VCaP (cell line): ENCODE measurements around the gene BMP7.

ENCODE experiments used
- H3K27ac ChIP-seq: fragments of 450-650 bp; 2 replicates; pipeline ENCODE4 v1.5.1; 2017
- TF ChIP-seq, protein P1 (sequence below): fragments of 450-650 bp; conservative IDR thresholded peaks from 2 replicates; pipeline ENCODE4 v1.5.1; 2017; ENCODE audit warnings: mild to moderate bottlenecking, moderate library complexity

The BMP7 gene

DNA sequence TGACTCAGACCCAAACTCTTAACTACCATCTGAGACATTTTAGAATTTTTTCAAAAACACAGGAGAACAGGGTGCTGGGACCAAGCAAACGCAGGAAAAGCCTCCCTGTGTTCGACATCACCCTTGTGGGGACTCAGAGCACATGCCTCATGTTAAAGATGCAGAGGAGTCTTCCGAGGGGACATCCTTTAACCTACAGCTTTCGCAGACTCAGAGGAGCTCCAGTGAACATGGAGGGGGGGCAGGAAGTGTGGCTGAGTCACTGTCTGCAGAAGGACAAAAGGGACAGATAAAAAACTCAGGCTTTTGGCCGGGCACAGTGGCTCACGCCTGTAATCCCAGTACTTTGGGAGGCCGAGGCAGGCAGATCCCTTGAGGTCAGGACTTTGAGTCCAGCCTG is 15.1 kb downstream of the BMP7 start:
- TF ChIP-seq, protein P1, sequence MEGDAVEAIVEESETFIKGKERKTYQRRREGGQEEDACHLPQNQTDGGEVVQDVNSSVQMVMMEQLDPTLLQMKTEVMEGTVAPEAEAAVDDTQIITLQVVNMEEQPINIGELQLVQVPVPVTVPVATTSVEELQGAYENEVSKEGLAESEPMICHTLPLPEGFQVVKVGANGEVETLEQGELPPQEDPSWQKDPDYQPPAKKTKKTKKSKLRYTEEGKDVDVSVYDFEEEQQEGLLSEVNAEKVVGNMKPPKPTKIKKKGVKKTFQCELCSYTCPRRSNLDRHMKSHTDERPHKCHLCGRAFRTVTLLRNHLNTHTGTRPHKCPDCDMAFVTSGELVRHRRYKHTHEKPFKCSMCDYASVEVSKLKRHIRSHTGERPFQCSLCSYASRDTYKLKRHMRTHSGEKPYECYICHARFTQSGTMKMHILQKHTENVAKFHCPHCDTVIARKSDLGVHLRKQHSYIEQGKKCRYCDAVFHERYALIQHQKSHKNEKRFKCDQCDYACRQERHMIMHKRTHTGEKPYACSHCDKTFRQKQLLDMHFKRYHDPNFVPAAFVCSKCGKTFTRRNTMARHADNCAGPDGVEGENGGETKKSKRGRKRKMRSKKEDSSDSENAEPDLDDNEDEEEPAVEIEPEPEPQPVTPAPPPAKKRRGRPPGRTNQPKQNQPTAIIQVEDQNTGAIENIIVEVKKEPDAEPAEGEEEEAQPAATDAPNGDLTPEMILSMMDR: no peak
- H3K27ac ChIP-seq: peak overlapping the region; percentile 75

DNA sequence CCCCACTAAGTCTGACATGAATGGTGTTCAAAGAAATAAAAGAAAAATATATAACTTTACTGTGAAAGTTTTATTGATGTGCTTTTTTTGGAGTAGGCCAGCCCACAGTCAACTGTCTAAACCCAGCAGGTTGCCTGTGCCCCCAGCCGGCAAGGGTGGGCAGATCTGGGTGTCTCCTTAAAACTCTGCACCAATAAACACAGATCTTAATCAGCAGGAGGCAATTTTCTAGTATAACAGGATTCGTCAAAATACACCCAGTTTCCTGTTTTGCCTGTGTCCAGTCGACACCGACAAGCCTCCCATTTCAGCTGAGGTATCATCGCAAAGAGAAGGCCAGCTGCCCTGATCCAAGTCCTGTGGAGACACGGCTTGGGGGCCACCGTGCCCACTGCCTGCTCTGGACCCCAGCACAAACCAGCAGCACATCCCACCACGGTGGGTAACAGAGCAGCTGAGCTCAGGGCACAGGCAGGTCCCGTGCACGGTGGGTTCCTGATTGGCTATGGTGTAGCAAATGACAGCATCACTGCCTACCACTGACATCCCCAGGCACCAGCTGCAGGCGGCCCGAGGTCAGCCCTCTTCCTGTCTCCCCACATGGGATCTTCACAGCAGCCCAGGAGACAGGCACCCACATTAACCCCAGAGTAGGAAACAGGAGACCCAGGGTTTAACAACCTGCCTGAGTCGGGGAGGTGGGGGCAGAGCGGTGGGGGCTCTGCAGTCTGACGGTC is 15.7 kb downstream of the BMP7 start:
- H3K27ac ChIP-seq: peak overlapping the region; percentile 75

DNA sequence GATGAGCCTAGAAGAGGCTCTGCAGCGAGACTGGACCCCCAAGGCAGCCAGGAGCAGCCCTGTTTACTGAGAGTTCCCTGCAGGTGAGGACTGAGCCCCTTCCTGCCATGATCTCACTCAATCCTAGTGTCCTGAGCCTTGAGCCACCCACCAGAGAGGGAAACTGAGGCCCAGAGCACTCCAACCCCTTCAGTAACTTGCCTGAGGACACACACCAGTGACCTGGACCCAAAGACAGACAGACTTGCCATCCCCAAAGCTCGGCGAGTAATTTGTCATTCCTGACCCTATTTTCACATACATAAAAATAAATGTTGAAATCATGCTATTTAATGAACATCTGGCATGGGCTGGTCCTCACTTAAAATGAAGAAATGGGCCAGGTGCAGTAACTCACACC is 16.7 kb downstream of the BMP7 start:
- TF ChIP-seq, protein P1: no peak
- no peak overlapping the region for H3K27ac ChIP-seq

More for the DNA sequence above, 15.7 kb downstream of the BMP7 start:
- TF ChIP-seq, protein P1: no peak

DNA sequence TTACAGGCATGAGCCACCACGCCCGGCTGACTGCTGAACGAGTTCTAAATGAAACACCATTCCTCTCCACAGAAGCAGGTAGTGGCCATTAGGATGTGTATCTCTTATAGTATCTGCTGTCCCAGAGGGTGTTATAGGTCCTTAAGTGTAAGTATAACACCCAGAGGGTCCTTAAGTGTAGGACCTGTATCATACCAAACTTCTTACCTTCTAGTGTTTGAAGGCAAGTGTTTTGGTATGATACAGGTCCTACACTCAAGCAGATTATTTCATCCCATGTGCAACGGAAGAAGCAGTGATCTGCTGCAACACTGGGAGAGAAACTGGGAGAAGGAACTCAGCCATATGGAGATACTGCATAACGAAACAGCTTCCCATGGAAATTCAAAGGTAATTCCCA is 17.4 kb downstream of the BMP7 start:
- TF ChIP-seq, protein P1: no peak
- no peak overlapping the region; the same call in 1 of the 2 replicates for H3K27ac ChIP-seq

DNA sequence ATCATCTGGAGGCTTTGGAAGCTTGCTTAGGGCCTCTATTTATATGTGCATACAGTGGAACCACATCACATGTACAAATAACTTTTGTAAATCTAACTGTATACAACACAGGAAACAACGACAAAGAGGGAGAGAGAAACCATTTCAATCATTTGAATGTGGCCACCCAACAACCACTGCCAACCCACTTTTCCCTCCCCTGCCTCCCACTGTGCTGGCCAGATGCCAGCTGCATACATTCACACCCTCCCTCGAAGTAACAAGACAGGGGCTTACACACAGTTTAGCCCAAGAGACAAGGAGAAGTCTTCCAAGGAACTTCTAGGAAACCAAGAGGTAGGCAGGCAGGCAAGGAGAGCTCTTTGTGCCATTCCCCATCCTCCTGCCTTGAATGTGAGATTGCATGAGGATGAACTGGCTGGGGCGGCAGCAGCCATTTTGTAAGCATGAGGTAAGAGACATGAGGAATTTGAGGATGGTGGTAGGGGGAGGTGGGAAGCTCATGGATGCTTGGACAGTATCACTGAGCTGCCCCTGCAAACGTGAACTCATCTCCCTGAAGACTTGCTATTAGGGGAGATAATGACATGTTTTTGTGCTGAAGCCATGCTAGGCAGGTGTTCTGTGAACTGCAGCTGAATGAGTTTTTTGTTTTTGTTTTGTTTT is 18.2 kb downstream of the BMP7 start:
- H3K27ac ChIP-seq: peak overlapping the region; percentile 45
- TF ChIP-seq, protein P1: no peak

DNA sequence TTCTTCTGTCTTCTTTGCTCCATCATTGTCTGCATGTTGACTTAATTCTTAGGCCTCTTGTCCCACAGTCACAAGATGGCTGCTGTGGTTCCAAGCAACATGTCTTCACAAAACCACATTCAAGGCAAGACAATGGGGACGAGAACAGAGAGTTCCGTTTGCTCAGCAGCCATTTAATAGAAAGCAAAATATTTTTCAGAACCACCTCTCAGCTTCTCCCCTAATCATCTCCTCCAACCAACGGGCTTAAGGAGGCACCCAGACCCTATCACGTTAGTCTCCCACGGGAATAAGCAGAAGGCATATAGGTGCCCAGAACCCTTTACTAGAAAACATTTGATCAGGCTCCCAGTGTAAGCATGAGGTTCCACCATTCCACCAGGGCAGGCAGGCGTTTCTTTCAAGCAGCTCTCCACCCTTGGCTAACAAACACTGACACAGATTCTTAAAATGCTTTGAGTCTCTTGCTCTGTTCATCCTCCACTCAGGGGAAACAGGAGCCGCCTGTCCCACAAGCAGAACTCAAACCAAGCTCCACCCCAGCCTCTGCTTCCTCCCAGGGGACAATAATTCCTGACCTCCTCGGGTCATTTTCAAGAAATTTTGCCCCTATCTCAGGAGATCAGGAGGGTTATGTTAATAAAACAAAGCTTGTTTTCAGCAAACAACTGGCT is 19.0 kb downstream of the BMP7 start:
- TF ChIP-seq, protein P1: no peak
- H3K27ac ChIP-seq: peak overlapping the region; percentile 45

DNA sequence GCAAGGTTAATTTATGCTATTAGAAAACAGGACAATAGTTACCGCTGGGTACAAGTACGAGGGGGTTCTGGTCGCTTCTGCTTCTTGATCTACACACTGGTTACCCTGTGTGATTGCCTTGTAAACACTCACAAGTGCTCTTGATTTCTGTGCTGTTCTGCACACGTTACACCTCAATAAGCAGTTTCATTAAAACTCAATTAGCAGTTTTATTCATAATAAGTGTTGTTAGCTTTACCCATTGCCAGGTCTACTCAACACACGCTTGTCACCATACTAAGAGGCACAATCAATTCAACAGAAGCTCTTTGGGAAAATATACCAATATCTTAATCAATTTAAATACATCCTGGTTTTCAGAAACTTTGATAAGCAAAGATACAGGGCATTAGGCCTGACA is 20.4 kb downstream of the BMP7 start:
- TF ChIP-seq, protein P1: no peak
- no peak overlapping the region for H3K27ac ChIP-seq
